HG03064 (cell line): ENCODE measurements around the gene TMX2.
A peak's percentile ranks its signal among the peaks of the same experiment; 100 is the strongest.
"Not testable (repeated sequence)": the region's sequence is repeated elsewhere in the genome, so short reads cannot be mapped to it uniquely, and the experiment has no call there.

Source experiments
- ATAC-seq: cut with Tn5 transposase; IDR thresholded peaks from one replicate; pipeline ENCODE4 v1.9.1; 2021; ENCODE audit warnings: low read depth; ENCODE audit not compliant: unreplicated experiment

Gene TMX2, protein sequence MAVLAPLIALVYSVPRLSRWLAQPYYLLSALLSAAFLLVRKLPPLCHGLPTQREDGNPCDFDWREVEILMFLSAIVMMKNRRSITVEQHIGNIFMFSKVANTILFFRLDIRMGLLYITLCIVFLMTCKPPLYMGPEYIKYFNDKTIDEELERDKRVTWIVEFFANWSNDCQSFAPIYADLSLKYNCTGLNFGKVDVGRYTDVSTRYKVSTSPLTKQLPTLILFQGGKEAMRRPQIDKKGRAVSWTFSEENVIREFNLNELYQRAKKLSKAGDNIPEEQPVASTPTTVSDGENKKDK

DNA sequence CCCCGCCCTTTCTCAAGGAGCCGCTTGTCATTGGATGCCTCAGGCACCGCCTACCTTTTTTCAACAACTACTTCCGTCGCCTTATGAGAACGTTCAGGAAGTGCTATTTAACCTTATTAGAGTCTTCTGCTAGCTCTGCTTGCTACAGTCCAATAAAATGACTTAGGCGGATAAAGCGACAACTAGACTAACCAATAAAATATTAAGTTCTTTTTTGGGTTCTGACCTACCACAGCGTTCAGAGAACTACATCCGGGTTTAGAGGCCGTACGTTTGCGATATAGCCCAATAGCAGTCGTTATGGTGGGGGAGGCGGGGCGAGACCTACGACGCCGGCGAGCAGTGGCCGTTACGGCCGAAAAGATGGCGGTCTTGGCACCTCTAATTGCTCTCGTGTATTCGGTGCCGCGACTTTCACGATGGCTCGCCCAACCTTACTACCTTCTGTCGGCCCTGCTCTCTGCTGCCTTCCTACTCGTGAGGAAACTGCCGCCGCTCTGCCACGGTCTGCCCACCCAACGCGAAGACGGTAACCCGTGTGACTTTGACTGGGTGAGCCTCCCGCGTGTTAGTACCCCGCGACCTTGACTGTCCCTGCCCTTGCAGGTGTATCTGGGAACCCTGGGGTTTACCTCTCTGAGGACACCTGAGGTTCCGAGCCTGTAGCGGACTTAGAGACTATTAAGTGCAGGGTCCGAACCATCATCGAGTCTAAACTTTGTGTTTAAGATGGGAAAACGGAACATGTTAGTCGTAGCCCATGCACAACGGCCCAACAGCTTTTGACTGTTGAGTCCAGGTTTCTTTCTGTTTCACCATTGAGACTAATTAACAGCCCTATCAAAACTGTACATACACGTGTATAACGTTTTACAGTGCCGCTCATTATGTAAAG lies at the start of gene TMX2:
Gene TMX2 (plus strand): TSS at position 338 of the 895 bp plus-strand sequence. CDS start 26 bp downstream, at position 364.
- peak; percentile 95 for ATAC-seq

DNA sequence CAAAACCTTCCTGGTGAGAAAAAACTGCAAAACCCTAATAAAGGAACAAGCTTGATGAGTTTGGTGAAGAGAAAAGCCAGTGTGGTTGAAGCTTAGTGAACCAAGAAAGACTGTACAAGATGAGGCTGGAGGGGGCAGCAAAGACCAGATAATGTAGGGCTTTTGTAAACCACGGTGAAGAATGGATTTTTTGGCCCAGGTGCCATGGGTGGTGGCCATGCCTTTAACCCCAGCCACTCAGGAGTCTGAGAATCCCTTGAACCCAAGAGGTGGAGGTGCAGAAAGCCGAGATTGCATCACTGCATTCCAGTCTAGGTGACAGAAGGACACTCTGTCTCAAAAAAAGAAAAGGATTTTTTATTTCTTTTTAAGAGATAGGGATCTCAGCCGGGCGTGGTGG lies 49.5 kb upstream of the TMX2 start:
- no peak for ATAC-seq

DNA sequence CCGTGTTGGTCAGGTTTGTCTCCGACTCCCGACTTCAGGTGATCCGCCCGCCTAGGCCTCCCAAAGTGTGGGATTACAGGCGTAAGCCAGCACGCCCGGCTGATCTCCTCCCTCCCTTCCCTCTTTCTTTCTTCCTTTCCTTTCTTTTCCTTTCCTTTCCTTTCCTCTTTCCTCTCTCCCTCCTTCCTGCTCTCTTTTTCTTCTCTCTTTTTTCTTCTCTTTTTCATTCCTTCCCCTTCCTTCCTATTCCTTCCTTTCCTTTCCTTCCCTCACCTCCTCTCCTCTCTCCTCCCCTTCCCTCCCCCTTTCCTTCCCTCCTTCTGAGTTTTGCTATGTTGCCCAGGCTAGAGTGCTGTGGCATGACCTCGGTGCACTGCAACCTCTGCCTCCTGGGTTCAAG lies 48.4 kb upstream of the TMX2 start:
- no peak for ATAC-seq

DNA sequence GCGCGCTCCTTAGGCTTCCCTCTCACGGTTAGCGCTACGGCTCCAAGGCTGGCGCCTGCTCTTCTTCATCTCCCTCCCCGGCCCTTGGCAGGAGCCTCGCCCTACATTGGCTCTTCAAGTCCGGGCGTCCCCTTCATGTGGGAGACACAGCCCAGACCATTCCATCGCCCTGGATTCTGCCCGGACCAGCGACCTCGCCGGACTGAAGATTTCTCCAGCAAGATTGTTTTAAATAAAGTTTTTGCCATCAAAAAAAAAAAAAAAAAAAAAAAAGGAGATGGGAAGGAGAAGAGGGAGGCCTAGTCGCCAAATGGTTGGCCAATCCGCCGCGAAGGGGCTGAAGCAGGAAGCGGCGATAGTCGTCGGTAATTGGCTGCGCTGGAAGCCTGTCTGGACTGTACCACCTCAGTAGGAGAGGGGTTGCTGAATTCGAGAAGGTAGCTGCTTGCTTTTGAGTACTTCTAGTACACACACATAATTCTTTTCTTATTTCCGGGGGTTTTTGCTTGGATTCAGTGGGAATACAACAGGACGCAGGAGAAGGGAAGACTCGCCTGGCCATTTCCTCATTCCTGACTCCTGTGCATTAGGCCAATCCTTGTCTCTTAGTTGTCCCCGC lies 45.2 kb upstream of the TMX2 start:
- ATAC-seq: peak; percentile 60

DNA sequence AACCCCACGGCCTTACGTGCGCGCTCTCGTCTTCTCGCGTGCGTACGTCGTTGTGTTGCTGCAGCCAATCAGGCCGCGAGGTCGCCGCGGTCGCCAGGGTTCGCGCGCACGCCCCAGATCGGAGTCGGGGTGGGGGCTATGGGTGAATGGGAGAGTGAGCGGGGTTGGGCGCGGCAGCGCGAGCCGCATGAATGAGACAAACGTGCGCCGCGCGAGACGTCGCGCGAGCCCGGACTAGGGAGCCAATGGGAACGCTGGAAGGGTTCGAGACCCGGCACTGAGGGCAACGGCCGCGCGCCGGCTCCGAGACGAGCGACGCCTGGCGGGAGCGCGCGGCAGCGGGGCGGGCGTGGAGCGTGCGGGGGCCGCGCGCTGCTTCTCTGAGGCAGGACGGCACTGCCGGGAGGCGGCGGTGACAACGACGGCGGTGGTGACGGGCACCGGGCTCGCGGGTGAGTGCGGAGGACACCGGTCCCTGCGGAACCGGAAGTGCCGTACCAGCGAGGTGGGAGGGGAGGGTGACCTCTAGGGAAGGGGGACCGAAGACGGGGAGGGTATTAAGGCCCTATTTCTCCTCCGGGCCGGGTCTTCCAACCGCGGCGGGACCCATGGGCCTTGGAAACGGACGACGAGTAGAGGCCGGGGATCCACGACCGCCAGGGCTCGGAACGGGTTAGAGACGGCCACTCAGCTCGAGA lies 44.5 kb upstream of the TMX2 start, which contains the start of gene ZDHHC5:
Gene ZDHHC5 (plus strand): TSS at position 379 of the 698 bp plus-strand sequence. CDS start 4,977 bp downstream, outside the sequence.
- peak; percentile 81 for ATAC-seq

DNA sequence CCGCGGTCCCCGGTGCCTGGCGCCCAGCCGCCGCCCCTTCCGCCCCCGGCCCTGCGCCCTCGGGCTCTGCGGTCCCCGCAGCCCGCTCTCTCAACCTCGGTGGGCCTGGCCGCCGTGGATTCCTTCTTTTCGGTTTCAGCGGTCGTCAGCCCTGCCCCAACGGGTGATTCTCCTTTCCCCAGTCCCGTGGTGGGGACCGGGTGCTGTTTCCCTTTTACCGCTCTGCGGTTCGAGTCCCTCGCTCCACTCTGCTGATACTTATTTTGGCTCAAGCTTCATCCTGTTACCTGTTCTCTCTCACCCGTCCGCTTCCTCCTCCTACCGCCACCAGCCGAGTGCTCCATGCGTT lies 44.0 kb upstream of the TMX2 start:
- peak; percentile 23 for ATAC-seq

DNA sequence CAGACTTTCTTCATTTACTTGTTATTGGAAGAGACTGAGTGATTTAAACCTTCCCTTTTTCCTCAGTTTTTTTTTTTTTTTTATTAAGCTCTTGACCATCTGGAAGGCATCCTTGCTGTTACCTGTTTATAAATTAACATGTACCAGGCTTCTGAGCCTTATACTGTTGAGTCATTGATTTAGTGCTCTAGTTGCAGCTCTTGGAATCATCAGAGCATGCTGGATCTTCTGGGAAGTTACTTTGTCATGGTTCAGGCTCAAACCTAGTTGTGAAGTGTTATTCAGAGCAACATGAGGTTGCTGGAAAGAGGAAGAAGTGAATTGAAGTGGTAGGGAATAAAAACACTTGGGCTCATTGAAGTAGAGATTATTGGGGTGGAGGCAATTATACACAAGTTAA lies 38.1 kb upstream of the TMX2 start:
- ATAC-seq: no peak

DNA sequence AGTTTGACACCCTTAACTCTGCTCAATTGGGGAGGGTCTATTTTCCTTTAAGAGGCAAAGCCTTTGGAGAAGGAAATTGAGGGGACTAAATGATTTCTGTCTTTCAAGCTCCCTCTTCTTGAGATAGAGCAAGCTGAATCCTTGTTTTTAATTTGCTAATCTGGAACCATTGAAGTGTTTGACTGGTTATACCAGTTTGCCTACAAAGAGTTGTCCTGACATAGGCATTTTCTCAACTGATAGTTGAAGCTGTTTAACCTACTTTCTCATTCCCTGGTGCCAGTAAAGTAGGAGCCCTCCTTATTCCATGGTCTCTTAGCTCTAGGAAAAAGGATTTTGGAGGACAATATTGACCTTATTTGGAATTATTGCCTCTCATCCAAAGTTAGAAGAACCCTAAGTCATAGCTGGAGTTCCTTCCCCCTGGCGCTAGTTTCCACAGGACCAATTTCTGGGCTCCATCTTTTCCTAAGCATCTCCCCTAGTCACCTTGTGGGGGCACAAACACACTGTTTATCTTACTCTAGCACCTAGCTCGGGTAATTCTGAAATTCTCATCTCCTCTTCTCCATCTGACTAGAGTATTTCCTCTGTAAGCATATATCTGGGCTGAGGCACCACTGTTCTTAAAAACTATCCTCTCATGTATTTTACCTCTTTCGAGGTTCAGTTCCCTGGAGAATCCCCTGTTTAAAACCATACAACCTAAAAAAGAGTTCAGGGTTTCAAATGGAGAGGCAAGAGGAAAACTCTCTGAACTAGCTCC lies 37.0 kb upstream of the TMX2 start:
- ATAC-seq: no peak

DNA sequence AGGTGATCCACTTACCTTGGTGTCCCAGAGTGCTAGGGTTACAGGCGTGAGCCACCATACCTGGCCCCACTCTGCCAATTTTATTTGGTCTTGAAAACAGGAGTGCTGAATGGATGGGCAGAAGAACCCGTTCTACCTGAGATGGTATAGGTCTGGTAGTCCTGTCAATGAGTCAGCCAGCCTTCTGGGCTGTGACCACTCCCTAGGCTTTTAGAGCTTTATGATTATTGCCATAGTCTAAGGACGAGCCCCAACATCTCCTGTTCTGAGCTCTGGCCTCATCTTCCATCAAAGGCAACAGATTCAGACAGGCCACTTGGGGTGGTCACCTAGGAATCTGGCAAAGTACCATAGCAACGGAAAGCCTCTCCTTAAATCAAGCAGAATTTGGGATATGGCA lies 33.0 kb upstream of the TMX2 start:
- no peak for ATAC-seq

DNA sequence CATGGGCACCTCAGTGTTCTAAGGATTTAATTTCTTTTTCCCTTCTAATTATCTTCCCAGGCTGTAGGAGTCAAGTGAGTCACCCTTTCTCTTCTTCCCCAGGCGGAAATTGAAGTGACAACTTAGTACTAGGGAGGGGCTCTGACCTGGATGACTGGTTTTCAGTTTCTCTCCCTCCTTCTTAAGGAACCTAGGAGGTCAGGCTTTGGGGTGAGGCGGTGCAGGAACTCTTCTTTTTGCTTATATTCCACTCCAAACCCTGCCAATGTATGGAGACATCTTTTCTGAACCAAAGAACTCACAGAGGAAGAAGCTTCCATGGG lies 31.9 kb upstream of the TMX2 start:
- ATAC-seq: no peak

DNA sequence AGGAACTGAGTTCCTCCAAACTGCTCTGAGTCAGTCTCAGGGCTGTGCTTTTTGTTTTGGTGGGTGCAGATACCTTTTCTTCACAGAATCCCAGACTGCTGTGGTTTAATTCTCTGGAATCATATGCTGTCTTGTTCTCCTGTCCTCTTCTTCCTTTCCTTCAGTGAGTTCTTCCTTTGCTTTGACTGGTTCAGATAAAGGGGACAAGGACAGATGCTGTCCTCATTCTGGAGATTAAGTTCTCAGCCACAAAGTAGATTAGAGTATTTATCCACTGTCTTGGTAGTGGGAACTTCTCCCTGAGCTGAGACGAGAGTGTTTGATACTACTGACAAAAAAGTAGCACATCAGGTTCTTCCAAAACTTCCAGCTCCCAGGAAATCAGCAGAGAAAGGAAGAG lies 31.2 kb upstream of the TMX2 start:
- ATAC-seq: no peak

DNA sequence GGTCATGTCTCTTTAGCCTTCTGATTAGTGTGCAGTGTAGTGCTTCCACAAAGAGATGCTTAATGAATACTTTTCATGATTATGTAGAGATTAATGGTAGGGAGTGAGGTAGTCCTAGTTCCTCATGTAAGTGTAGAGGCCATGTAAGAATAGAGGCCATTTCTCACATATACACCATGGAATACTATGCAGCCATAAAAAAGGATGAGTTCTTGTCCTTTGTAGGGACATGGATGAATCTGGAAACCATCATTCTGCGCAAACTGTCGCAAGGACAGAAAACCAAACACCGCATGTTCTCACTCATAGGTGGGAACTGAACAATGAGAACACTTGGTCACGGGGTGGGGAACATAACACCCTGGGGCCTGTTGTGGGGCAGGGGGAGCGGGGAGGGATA lies 21.9 kb upstream of the TMX2 start:
- not testable (repeated sequence) for ATAC-seq

DNA sequence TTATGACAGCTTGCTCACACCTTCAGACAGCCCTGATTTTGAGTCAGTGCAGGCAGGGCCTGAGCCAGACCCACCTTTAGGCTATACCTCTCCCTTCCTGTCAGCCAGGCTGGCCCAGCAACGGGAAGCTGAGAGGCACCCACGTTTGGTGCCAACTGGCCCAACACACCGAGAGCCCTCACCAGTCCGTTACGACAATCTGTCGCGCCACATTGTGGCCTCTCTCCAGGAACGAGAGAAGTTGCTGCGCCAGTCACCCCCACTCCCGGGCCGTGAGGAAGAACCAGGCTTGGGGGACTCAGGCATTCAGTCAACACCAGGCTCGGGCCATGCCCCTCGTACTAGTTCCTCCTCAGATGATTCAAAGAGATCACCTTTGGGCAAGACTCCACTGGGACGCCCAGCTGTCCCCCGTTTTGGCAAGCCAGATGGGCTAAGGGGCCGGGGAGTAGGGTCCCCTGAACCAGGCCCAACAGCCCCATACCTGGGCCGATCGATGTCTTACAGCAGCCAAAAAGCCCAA lies 13.5 kb upstream of the TMX2 start:
- ATAC-seq: no peak

DNA sequence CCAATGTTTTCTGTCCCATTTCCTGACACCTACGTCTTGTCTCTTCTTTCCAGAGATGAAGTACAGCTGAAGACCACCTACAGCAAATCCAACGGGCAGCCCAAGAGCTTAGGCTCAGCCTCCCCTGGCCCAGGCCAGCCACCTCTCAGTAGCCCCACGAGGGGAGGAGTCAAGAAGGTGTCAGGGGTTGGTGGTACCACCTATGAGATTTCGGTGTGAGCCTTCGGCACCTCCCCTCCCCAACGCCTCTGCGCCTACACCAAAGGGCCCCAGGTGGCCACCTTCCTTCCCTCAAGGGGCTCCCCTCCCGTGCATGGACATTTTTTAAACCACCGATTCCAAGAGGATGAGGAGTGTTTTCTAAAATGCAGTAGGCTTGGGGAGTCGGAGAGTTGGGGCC lies 12.6 kb upstream of the TMX2 start:
- no peak for ATAC-seq

DNA sequence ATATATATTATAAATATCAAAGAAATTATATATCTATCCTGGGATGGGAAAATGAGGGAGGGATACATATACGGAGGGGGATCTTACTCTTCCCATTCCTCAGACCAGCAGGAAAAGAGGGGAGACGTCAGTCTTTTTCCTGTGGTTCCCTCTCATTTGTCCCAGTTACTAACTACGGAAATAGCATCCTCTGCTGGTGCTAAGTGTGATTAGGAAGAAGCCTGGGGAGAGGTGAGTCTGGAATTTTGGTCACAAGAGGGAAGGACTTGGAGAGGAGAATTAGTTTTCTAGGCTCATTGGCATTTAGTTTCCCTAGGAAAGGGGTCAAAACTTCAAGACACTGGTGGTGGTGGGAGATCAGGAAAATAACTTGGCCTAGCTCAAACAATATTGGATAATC lies 12.0 kb upstream of the TMX2 start:
- ATAC-seq: no peak

DNA sequence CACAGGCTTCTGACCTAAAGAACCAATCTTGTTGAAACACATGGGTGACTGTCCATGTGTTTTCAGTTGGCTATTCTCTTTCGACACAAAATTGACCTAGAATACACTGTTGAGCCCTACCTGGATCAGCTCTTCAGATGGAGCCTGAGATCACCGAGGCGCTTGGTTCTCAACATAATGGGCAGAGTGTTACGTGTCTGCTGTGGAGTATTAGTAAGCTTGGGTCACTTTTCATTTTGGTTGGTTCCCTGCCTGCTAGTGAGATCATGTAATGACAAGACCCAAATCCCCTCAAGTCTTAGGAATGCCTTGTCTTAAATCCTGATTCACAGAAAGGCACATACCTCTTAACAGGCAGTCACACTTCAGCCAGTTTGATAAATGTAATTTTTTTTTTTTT lies 9.1 kb upstream of the TMX2 start:
- ATAC-seq: no peak

DNA sequence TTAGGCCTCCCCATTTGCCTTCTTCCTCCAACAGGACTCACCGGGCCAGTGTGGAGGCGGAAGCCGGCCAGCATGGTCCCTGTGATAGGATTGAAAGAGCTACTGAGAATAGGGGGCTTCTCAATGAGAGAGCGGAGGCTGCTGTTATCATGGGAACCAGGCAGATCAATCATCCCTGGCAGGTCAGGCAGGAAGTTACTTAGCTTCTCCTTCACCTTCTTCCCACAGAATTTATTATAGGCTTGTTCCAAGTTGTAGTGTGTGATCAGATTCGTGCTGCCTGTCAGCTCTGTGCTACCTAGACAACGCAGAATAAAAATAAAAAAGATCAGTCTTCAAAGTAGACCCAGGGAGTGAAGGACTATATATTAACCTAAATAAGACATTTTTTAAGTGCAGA lies 7.5 kb upstream of the TMX2 start:
- ATAC-seq: no peak

DNA sequence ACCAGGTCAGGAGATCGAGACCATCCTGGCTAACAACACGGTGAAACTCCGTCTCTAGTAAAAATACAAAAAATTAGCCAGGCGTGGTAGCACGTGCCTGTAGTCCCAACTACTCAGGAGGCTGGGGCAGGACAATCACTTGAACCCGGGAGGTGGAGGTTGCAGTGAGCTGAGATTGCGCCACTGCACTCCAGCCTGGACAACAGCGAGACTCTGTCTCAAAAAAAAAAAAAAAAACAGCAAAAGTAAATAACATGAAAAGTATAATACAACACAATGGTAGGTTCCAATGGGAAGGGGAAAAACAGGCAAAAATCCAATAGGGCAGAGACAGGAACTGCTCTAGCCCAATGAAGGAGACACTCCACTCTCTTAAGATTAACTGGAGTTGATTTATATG lies 7.0 kb upstream of the TMX2 start:
- not testable (repeated sequence) for ATAC-seq

DNA sequence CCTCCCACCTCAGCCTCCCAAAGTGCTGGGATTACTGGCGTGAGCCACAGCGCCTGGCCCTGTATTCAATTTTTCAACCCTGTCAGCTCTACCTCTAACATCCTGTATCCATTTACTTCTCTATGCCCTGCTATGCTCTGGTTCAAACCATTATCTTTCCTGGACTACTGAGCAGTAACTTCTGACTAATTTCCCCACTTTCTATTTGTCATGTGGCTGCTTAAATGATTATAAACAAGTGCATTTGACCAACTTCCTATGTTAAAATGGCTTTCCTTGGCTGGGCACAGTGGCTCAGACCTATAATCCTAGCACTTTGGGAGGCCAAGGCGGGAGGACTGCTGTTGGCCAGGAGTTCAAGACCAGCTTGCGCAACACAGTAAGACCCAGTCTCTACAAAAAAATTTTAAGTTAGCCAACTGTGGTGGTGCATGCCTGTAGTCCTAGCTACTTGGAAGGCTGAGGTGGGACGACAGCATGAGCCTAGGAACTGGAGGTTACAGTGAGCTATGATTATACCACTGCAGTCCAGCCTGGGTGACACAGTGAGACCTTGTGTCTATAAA lies 2.5 kb upstream of the TMX2 start:
- no peak for ATAC-seq
